Measurements from ENCODE around the gene ULBP1.
"Not testable (repeated sequence)": the region's sequence is repeated elsewhere in the genome, so short reads cannot be mapped to it uniquely, and the experiment has no call there.

The ULBP1 gene

DNA sequence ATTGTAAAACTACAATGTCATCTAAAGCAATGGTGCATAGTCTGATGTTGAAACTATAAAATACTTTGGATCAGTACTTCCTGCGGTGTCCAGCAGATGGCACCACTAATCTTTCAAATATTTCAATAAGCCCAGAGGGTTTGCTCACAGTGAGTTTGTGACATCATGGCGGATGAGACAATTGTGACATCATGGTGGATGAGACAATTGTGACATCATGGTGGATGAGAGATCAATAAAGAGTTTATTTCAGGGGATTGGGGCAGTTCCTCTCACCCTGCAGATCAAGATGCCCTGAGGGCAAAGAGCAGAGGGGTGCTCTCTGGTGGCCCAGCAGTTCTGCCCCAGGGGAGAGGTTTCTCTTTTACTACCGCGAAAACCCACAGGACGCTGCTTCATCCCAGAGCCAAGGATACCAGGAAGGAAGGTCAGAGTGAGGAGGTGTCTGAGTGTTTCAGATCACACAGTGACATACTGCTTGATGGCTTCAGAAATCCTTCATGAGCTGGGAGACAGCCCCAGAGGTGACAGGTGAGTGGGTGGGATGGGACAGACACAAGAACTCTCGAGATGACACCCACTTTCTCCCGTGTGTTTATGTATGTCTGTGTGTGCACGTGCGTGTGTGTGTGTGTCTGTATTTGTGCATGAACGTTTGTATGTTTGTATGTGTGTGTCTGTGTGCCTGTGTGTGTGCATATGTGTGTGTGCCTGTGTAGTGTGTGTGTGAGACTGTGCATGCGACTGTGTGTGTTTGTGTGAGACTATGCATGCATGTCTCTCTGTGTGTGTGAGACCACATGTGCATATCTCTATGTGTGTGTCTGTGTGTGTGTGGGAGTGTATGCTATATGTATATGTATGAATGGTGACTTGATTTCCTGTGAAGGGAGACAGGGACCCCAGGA, 29.2 kb upstream of the ULBP1 start:
- DNase-seq, result peak; percentile 66

- DNase-seq, result no peak
Observed at GRCh38 chr6:149935246-149935645, 28.5 kb upstream of the ULBP1 start.

DNA sequence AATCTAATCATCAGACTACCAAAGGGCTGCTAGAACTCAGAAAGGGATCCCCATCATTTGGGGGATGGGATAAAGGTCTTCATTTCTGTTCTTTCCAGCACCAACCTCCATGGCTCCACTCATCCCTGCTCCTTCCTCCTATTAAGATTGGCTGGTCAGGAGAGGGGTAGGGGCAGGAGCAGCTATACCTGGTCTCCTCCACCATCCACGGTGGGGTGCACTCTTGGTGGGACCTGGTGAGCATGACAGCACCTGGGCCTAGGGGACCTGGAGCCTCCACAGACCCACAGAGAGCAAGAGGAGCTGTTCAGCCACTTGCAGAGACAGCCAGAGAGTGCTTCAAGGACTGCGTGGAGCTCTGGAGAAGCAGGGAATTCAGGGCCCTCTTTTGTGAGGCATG, 28.1 kb upstream of the ULBP1 start:
- no peak for DNase-seq

- DNase-seq, result no peak
Observed at GRCh38 chr6:149936743-149937142, 27.0 kb upstream of the ULBP1 start.

DNA sequence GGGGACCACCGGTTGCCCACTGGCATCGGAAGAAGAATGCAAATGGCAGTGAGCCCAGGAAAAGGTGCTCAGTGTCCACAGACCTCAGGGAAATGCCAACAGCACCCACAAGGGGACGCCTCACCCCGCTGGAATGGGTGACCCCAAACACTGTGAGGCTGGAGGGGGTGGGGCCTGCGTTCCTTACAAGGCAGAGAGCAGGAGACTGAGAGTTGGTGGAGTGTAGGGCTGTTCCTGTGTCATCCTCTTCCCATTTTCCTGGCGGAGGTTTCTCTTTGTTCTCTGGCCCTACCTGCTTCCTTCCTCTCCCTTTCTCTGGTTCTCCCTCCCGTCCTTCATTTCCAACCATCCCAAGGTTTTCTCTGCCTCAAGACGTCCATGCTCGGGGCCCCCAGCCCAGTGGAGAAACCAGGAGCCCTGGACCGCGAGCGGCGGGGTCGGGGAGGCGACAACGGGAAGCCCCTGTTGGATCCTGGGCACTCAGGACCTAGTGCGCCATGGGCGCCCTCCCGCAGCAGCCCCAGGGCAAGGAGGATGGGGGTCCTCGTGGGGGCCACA, 25.7 kb upstream of the ULBP1 start:
- DNase-seq, result not testable (repeated sequence)

- DNase-seq, result peak; percentile 33
Observed at GRCh38 chr6:149938571-149939355, 25.0 kb upstream of the ULBP1 start.

- DNase-seq, result no peak
Observed at GRCh38 chr6:149939356-149939648, 24.4 kb upstream of the ULBP1 start.

- no peak for DNase-seq
Observed at GRCh38 chr6:149939909-149940671, 23.7 kb upstream of the ULBP1 start.

DNA sequence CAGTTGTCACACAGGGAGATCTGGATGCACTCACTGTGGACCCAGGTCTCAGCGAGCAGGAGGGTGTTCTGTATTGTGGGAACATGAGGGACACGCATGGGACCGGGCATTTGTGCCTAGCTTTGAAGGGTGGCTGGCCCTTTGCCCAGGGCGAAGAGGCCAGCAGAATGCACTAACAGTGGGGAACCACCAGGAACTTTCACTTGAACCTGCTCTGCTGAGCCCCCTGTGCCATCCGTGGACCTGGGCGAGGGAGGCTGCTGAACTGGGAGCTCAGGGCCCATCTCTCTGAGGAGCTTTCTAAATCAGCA, 23.1 kb upstream of the ULBP1 start:
- DNase-seq, result no peak

GRCh38 chr6:149941583-149942460, 21.9 kb upstream of the ULBP1 start, which contains the start of gene ULBP2:
ULBP2 (plus strand) TSS chr6:149942014; CDS start chr6:149942073, 59 bp downstream.
- no peak for DNase-seq

GRCh38 chr6:149942461-149942829, 21.3 kb upstream of the ULBP1 start:
- no peak for DNase-seq

GRCh38 chr6:149943321-149943720, 20.4 kb upstream of the ULBP1 start:
- not testable (repeated sequence) for DNase-seq

DNA sequence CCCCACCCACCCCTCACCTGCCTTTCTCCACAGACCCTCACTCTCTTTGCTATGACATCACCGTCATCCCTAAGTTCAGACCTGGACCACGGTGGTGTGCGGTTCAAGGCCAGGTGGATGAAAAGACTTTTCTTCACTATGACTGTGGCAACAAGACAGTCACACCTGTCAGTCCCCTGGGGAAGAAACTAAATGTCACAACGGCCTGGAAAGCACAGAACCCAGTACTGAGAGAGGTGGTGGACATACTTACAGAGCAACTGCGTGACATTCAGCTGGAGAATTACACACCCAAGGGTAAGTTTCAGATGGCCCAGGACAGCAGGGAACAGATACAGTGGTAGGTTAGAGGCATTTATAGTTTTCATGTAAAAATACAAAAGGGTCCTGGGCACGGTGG, 18.5 kb upstream of the ULBP1 start:
- not testable (repeated sequence) for DNase-seq

GRCh38 chr6:149946631-149947030, 17.1 kb upstream of the ULBP1 start:
- DNase-seq, result not testable (repeated sequence)

- DNase-seq, result not testable (repeated sequence)
Observed at GRCh38 chr6:149947533-149947932, 16.2 kb upstream of the ULBP1 start.

- no peak for DNase-seq
Observed at GRCh38 chr6:149948011-149948410, 15.7 kb upstream of the ULBP1 start.

GRCh38 chr6:149948616-149949015, 15.1 kb upstream of the ULBP1 start:
- no peak for DNase-seq

- no peak for DNase-seq
Observed at GRCh38 chr6:149950423-149950822, 13.3 kb upstream of the ULBP1 start.

DNA sequence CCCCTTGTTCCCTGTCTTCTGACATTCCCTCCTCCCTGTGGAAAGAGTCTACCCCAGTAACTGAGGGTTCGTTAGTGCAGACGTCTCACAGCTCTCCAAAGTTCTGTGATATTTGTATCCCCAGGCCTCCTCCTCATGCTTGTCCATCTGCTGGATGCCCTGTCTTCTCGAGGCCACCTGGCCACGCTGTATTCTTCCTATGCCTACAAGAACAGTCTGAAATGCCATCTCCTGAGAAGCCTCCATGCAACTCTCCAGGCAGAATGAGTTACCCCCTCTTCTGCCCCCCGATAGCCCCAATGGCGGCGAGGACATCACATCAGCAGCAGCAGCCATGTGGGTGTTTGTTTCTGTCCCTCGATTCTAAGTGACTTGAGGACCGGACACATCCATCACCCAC, 12.6 kb upstream of the ULBP1 start:
- DNase-seq, result no peak

DNA sequence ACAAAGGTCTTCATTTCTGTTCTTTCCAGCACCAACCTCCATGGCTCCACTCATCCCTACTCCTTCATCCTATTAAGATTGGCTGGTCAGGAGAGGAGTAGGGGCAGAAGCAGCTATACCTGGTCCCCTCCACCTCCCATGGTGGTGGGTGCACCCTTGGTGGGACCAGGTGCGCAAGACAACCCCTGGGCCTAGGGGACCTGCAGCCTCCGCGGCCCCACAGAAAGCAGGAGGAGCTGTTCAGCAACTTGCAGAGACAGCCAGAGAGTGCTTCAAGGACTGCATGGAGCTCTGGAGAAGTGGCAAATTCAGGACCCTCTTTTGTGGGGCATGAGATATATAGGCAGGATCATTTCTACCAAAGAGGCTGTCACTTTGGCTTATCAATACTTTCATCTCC, 12.1 kb upstream of the ULBP1 start:
- DNase-seq, result no peak

DNA sequence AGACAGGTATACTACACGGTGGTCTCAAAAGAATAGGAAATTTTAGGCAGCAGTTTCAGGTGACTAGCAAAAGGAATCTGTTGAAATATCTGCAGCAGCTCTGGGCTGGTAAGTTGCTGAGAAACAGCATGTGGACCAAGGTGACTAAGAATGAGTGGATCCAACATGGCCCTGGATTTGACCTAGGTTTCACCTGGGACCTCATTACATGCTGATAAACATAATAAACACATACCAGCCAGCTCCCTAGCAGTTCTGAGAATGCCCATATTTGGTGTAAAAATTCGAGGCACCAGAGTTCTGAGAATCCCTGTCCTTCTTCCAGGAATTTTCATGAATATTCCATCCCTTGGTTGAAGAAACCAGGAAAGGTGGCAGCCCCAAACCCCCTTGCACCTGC, 10.4 kb upstream of the ULBP1 start:
- not testable (repeated sequence) for DNase-seq

GRCh38 chr6:149953934-149954327, 9.8 kb upstream of the ULBP1 start:
- not testable (repeated sequence) for DNase-seq

Data from RPMI8226 (cell line).